AG04449 (cell line): ENCODE measurements around the gene FLOT1.

ENCODE experiments used
- CTCF ChIA-PET: fragments of 350-600 bp; formaldehyde crosslinking; extraction: SDS; loops from one replicate; lab custom pipeline; 2021; ENCODE audit warnings: antibody characterized with exemption; lab: Yijun Ruan, JAX
- POLR2A ChIA-PET: fragments of 400-600, 350-600 bp; formaldehyde crosslinking; extraction: SDS; loops from one replicate; lab custom pipeline; 2020; ENCODE audit warnings: antibody characterized with exemption, inconsistent platforms; lab: Yijun Ruan, JAX
- DNase-seq: peaks from one replicate; pipeline ENCODE4 v3.0.0-alpha.2; 2010; ENCODE audit warnings: low read depth, low spot score
- H3K4me3 ChIP-seq: 2 replicates; pipeline ENCODE4 v1.5.1; 2011; ENCODE audit warnings: low read depth, mild to moderate bottlenecking, control low read depth, low read length
- TF ChIP-seq, protein P1 (sequence below): IDR thresholded peaks from one replicate; pipeline ENCODE4 v1.5.1; 2011; ENCODE audit warnings: mild to moderate bottlenecking, moderate library complexity, low read length, control low read depth, inconsistent platforms; ENCODE audit not compliant: insufficient read depth; ENCODE audit errors: missing control alignments

The FLOT1 gene

DNA sequence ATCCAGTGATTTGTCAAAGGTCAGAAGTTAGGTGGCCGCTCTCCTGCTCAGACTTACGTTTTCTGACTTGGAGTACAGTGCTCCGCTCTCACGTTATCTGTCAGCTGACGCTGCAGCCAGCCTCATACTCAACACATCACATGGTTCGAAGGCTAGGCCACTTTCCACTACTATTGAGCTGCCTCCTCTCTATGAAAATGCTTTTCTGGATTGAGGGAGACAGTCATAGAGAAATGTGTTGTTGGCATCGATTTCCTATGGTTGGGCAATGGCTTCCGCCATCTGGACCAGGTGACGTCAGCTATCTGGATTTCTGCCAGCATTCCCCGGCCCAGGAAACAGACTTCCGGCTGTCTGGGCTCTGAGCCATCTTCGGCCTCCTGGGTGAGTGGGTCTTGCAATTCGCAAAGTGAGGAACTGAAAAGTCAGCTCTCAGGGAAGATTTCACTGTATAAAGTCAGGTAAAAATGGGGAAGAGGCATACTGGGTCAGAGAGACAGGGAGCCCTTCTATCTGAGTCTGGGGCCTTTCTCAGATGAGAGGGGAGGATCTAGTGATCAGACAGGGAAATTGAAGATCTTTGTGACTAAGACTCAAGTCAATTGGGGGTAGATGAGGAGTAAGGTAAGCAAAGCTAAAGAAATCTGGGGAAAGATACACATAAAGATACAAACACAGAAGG lies 39.4 kb upstream of the FLOT1 start:
- DNase-seq, result peak; percentile 97
- ChIA-PET POLR2A (interaction anchor here (0.5 to 2.4 kb wide), 21 partner anchors 9 to 171 kb away, joined by 3 to 47 read pairs (median 5); partner anchors contain the start of genes FLOT1, IER3, NRM and VARS2), CTCF (interaction anchor here (0.6 to 2.1 kb wide), 8 partner anchors 8 to 63 kb away, joined by 3 to 5 read pairs (median 3); no protein-coding TSS in a partner anchor)
- H3K4me3 ChIP-seq, result no peak overlapping the region
- TF ChIP-seq, protein P1, sequence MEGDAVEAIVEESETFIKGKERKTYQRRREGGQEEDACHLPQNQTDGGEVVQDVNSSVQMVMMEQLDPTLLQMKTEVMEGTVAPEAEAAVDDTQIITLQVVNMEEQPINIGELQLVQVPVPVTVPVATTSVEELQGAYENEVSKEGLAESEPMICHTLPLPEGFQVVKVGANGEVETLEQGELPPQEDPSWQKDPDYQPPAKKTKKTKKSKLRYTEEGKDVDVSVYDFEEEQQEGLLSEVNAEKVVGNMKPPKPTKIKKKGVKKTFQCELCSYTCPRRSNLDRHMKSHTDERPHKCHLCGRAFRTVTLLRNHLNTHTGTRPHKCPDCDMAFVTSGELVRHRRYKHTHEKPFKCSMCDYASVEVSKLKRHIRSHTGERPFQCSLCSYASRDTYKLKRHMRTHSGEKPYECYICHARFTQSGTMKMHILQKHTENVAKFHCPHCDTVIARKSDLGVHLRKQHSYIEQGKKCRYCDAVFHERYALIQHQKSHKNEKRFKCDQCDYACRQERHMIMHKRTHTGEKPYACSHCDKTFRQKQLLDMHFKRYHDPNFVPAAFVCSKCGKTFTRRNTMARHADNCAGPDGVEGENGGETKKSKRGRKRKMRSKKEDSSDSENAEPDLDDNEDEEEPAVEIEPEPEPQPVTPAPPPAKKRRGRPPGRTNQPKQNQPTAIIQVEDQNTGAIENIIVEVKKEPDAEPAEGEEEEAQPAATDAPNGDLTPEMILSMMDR, result no peak

DNA sequence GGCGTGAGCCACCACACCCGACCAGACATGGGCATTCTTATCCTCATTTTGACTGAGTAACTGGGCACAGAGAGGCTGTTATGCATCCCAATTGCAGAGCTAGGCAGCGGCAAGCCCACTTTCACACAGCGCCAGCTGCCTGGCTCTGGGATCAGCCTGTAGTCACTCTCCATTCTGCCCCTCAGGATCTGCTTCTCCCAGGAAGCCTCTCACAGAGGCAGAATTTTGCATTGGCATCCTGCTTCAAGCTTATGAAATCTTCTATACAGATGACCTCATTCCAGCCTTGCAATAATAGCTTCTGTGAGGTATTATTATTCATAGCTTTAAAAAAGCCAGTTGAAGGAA lies 38.9 kb upstream of the FLOT1 start:
- CTCF ChIA-PET, result interaction anchor here (0.6 to 2.1 kb wide), 6 partner anchors 12 to 62 kb away, joined by 3 to 5 read pairs (median 4); no protein-coding TSS in a partner anchor
- no peak for DNase-seq
- POLR2A ChIA-PET, result interaction anchor here (0.6 to 2.4 kb wide), 19 partner anchors 8 to 171 kb away, joined by 3 to 47 read pairs (median 6); partner anchors contain the start of genes FLOT1, IER3, NRM and VARS2
- H3K4me3 ChIP-seq, result peak overlapping the region; percentile 29
- TF ChIP-seq, protein P1, result no peak

DNA sequence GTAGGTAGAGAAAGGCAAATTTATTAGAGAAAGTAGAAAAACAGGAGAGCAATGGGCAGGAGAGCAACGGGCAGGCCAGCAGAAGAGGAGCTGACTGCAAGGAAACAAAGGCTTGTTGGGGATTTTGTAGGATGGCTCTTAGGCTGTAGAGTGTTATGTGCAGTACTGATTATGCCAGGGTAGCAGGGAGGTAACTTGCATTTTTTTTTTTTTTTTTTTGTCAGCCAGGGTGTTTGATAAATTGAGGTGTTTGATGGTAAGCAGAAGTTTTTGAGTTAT lies 38.1 kb upstream of the FLOT1 start:
- no peak for DNase-seq
- CTCF ChIA-PET, result interaction anchor here (1.4 to 2.1 kb wide), 2 partner anchors 11 to 28 kb away, joined by 4 read pairs; no protein-coding TSS in a partner anchor
- POLR2A ChIA-PET, result interaction anchor here (1.3 to 2.4 kb wide), 3 partner anchors 11 to 133 kb away, joined by 5 to 43 read pairs (median 42); partner anchors contain the start of gene VARS2
- TF ChIP-seq, protein P1, result no peak
- H3K4me3 ChIP-seq, result no peak overlapping the region

DNA sequence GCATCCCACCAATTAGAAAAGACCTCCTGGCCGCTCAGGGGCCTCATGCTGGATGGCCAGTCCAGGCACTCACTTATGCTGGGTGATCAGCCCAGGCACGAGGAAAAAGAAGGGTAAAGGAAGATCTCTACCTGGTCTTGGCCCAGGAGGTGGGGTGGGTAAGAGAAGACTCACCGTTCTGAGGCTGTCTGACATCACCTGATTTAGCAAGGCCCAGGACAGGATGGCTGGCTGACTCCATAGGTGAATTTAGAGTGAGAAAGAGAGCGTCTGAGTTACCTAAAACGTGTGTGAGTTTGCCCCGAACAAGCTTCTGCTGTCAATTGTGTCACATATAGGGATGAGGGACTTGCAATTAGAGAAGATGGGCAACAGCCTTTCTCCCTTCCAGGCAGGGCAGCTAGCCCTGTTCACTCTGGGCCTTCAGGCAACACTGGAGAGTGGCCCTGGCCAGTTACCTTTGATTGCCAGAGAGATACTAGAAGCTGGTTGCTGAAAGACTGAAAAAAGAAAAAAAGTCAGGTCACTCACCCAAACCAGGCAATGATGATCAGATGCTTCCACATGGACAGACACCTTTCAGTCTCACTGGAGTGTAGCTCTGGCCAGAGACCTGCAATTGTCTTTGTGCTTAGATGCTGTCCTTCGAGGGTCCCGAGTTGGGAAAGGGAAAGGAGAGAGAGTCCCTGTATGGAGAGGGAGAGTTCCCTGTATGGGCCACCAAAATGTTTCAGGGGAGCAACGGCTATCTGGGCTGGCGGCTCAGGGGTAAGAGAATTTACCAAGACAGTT lies 37.6 kb upstream of the FLOT1 start:
- no peak overlapping the region for H3K4me3 ChIP-seq
- TF ChIP-seq, protein P1, result no peak
- DNase-seq, result no peak
- ChIA-PET CTCF (interaction anchor here (1.4 to 2.1 kb wide), 2 partner anchors 11 to 28 kb away, joined by 4 read pairs; no protein-coding TSS in a partner anchor), POLR2A (interaction anchor here (0.7 to 2.4 kb wide), 5 partner anchors 10 to 63 kb away, joined by 3 to 42 read pairs (median 4); partner anchors contain the start of genes FLOT1 and MDC1)

DNA sequence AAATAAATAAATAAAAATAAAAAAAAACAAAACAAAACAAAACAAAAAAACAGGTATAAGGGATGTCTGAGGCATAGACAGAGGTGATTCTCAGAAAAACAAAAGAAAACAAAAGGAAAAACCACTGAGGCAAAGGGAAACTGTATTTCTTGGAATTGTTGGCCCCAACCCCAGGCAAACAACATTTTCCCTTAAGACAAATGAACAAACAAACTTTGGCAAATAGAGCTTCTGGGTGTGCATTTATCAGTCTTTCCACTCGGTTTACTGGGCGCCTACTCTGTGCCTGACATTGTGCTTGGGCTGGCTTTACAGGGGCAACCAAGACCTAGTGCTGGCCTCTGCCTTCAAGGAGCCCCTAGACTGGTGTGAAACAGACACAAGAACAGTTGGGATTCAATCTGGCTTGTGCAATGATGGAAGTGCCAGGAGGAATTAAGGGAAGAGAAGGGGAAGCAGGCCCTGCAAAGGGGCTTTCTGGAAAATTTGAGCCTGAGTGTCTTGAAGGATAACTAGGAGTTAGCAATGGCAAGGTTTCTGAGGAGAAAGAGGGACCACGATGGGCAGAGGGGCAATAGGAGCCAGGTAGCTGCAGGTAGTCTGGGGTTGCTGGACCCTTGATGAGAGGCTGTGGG lies 35.6 kb upstream of the FLOT1 start:
- POLR2A ChIA-PET, result interaction anchor here (1.7 kb wide), 1 partner anchor 9 kb away, joined by 5 read pairs; no protein-coding TSS in a partner anchor
- CTCF ChIA-PET, result interaction anchor here (1.3 to 3.3 kb wide), 3 partner anchors 8 to 49 kb away, joined by 3 to 16 read pairs (median 6); no protein-coding TSS in a partner anchor
- TF ChIP-seq, protein P1, result no peak
- H3K4me3 ChIP-seq, result no peak overlapping the region
- DNase-seq, result no peak
